Duodenal mucosa (tissue), 2 donors: ENCODE results near the gene MKNK2.

Experiments used
- H3K27ac ChIP-seq: one replicate; pipeline ENCODE4 v1.7.0; 2013; ENCODE audit warnings: low read depth, low read length
- H3K27me3 ChIP-seq, 2 donors: one replicate each; pipeline ENCODE4 v1.7.0; 2013; ENCODE audit warnings: low read length in 2 of 2, control low read depth in 1 of 2; ENCODE audit not compliant: insufficient read depth in 2 of 2, control insufficient read depth in 1 of 2
- H3K36me3 ChIP-seq, 2 donors: one replicate each; pipeline ENCODE4 v1.7.0; 2013; ENCODE audit warnings: low read length in 2 of 2, control low read depth in 1 of 2; ENCODE audit not compliant: insufficient read depth in 2 of 2, control insufficient read depth in 1 of 2
- H3K4me1 ChIP-seq, 2 donors: one replicate each; pipeline ENCODE4 v1.7.0; 2013; ENCODE audit warnings: low read length in 2 of 2, control low read depth in 1 of 2; ENCODE audit not compliant: insufficient read depth in 2 of 2, control insufficient read depth in 1 of 2
- H3K4me3 ChIP-seq, 2 donors: one replicate each; pipeline ENCODE4 v1.7.0; 2013; ENCODE audit warnings: low read length in 2 of 2, low read depth in 1 of 2
- H3K9ac ChIP-seq, 2 donors: one replicate each; pipeline ENCODE4 v1.7.0; 2013; ENCODE audit warnings: low read length in 2 of 2, low read depth in 1 of 2
- H3K9me3 ChIP-seq, 2 donors: one replicate each; pipeline ENCODE4 v1.7.0; 2013; ENCODE audit warnings: low read length in 2 of 2, control low read depth in 1 of 2; ENCODE audit not compliant: control insufficient read depth in 1 of 2

MKNK2 gene

GRCh38 chr19:2079865-2080301 is 28.8 kb upstream of the MKNK2 start:
- no peak overlapping the region for H3K27ac ChIP-seq
- no peaks in the 10 kb centered on the region for H3K9me3 ChIP-seq
- peaks cover 10 to 51% of the 10 kb centered on the region in 2 donors for H3K36me3 ChIP-seq
- no peak overlapping the region for H3K4me3 ChIP-seq
- H3K27me3 ChIP-seq = no peaks in the 10 kb centered on the region
- no peak overlapping the region for H3K9ac ChIP-seq
- peaks cover 3 to 8% of the 10 kb centered on the region in 2 donors for H3K4me1 ChIP-seq

- no peaks in the 10 kb centered on the region for H3K9me3 ChIP-seq
- H3K27ac ChIP-seq = no peak overlapping the region
- H3K27me3 ChIP-seq = no peaks in the 10 kb centered on the region
- H3K4me1 ChIP-seq = peaks cover 3 to 8% of the 10 kb centered on the region in 2 donors
- no peak overlapping the region for H3K4me3 ChIP-seq
- no peak overlapping the region for H3K9ac ChIP-seq
- H3K36me3 ChIP-seq = peaks cover 10 to 51% of the 10 kb centered on the region in 2 donors
These were observed 28.2 kb upstream of the MKNK2 start for GRCh38 chr19:2079076-2079864.

GRCh38 chr19:2077833-2078619 is 27.0 kb upstream of the MKNK2 start:
- no peak overlapping the region for H3K27ac ChIP-seq
- peaks cover 3 to 8% of the 10 kb centered on the region in 2 donors for H3K4me1 ChIP-seq
- H3K4me3 ChIP-seq = no peak overlapping the region
- no peaks in the 10 kb centered on the region for H3K9me3 ChIP-seq
- no peak overlapping the region for H3K9ac ChIP-seq
- H3K27me3 ChIP-seq = no peaks in the 10 kb centered on the region
- H3K36me3 ChIP-seq = peaks cover 14 to 56% of the 10 kb centered on the region in 2 donors

GRCh38 chr19:2077398-2077797 is 26.4 kb upstream of the MKNK2 start:
- peaks cover 3 to 4% of the 10 kb centered on the region in 2 donors for H3K4me1 ChIP-seq
- no peak overlapping the region for H3K4me3 ChIP-seq
- no peaks in the 10 kb centered on the region for H3K27me3 ChIP-seq
- H3K36me3 ChIP-seq = peaks cover 21 to 63% of the 10 kb centered on the region in 2 donors
- no peak overlapping the region for H3K27ac ChIP-seq
- H3K9me3 ChIP-seq = no peaks in the 10 kb centered on the region
- no peak overlapping the region for H3K9ac ChIP-seq

GRCh38 chr19:2076526-2076944 is 25.5 kb upstream of the MKNK2 start:
- Histone ChIP-seq H3K27ac (no peak overlapping the region), H3K27me3 (no peaks in the 10 kb centered on the region), H3K9me3 (no peaks in the 10 kb centered on the region), H3K4me3 (no peak overlapping the region), H3K36me3 (peaks cover 25 to 66% of the 10 kb centered on the region in 2 donors), H3K9ac (no peak overlapping the region), H3K4me1 (no peaks in the 10 kb centered on the region)

- no peaks in the 10 kb centered on the region for H3K27me3 ChIP-seq
- H3K36me3 ChIP-seq = peaks cover 27 to 47% of the 10 kb centered on the region in 2 donors
- no peak overlapping the region for H3K9ac ChIP-seq
- no peak overlapping the region for H3K4me3 ChIP-seq
- H3K4me1 ChIP-seq = no peaks in the 10 kb centered on the region
- H3K27ac ChIP-seq = no peak overlapping the region
- H3K9me3 ChIP-seq = no peaks in the 10 kb centered on the region
These were observed 21.9 kb upstream of the MKNK2 start for GRCh38 chr19:2072757-2073551.

- Histone ChIP-seq H3K9ac (no peak overlapping the region), H3K4me1 (peaks cover 4 to 5% of the 10 kb centered on the region in 2 donors), H3K9me3 (no peaks in the 10 kb centered on the region), H3K27ac (no peak overlapping the region), H3K36me3 (peaks cover 26 to 30% of the 10 kb centered on the region in 2 donors), H3K4me3 (no peak overlapping the region), H3K27me3 (no peaks in the 10 kb centered on the region)
These were observed 20.1 kb upstream of the MKNK2 start for GRCh38 chr19:2070986-2071673.

GRCh38 chr19:2070436-2070827 is 19.4 kb upstream of the MKNK2 start:
- peaks cover 4 to 5% of the 10 kb centered on the region in 2 donors for H3K4me1 ChIP-seq
- H3K27ac ChIP-seq = no peak overlapping the region
- H3K36me3 ChIP-seq = peaks cover 24 to 26% of the 10 kb centered on the region in 2 donors
- no peaks in the 10 kb centered on the region for H3K27me3 ChIP-seq
- no peak overlapping the region for H3K9ac ChIP-seq
- no peak overlapping the region for H3K4me3 ChIP-seq
- H3K9me3 ChIP-seq = no peaks in the 10 kb centered on the region

GRCh38 chr19:2064788-2065524 is 13.9 kb upstream of the MKNK2 start:
- no peaks in the 10 kb centered on the region for H3K9me3 ChIP-seq
- H3K27me3 ChIP-seq = no peaks in the 10 kb centered on the region
- H3K9ac ChIP-seq = peak overlapping the region; percentile 19 to 32
- H3K27ac ChIP-seq = peak overlapping the region; percentile 36
- no peaks in the 10 kb centered on the region for H3K36me3 ChIP-seq
- H3K4me3 ChIP-seq = no peak overlapping the region
- H3K4me1 ChIP-seq = peaks cover 34 to 35% of the 10 kb centered on the region in 2 donors
